GM12878 (cell line): ENCODE results near the gene ATF7. TPM values are rescaled to one million over a fixed set of nuclear protein-coding genes. Genes with fewer than 3 reads are reported as not detected.
"Not testable (repeated sequence)": the region's sequence is repeated elsewhere in the genome, so short reads cannot be mapped to it uniquely, and the experiment has no call there.

Source experiments
- ATAC-seq: fragments of 200-7000 bp; cut with Tn5 transposase; 3 replicates; pipeline ENCODE4 v1.9.1; 2020; ENCODE audit warnings: mild to moderate bottlenecking, moderate library complexity
- BruUV-seq: library from RNA; stranded (reverse); fragments of 400-500 nt; replicated peaks from 2 replicates; lab custom pipeline; 2021; lab: Mats Ljungman, UMichigan
- CTCF ChIA-PET: fragments of 300-600 bp; sonication (Branson Sonifier 250); formaldehyde crosslinking; extraction: SDS; loops from one replicate; lab custom pipeline; 2021; ENCODE audit warnings: inconsistent platforms; lab: Yijun Ruan, JAX
- POLR2A ChIA-PET: fragments of 350-600 bp; formaldehyde crosslinking; extraction: SDS; loops from one replicate; lab custom pipeline; 2021; ENCODE audit warnings: inconsistent platforms; lab: Charles Lee
- RAD21 ChIA-PET: fragments of 300-600 bp; sonication (Branson Sonifier 250); formaldehyde crosslinking; loops from one replicate; lab custom pipeline; 2023; ENCODE audit warnings: antibody characterized with exemption; ENCODE audit not compliant: unreplicated experiment; lab: Charles Lee
- SMC1A ChIA-PET: fragments of 300-600 bp; sonication (Branson Sonifier 250); formaldehyde crosslinking; loops from one replicate; lab custom pipeline; 2023; ENCODE audit not compliant: unreplicated experiment, uncharacterized antibody; lab: Charles Lee
- DNase-seq: peaks from one replicate; pipeline ENCODE4 v3.0.0-alpha.2; 2011; ENCODE audit warnings: low read depth, low spot score
- FAIRE-seq: peaks from 3 replicates; lab custom pipeline; 2011; peaks lifted over from hg19 to GRCh38; lab: Jason Lieb, UNC
- H2AFZ ChIP-seq: 2 replicates; pipeline ENCODE4 v1.6.0; 2011; ENCODE audit warnings: low read depth, low read length, control low read depth; ENCODE audit not compliant: control insufficient read depth
- H3K27ac ChIP-seq: 2 replicates; pipeline ENCODE4 v1.5.1; 2011; ENCODE audit warnings: control low read depth; ENCODE audit not compliant: control insufficient read depth, insufficient read depth
- H3K27me3 ChIP-seq, 2 experiments: replicated peaks in 1 of 2; 2 replicates each; pipeline versions ENCODE4 v1.6.0 to v1.6.1; 2011; ENCODE audit warnings: low read length in 1 of 2; ENCODE audit not compliant: control insufficient read depth in 2 of 2, insufficient read depth in 2 of 2
- H3K36me3 ChIP-seq, 2 experiments: 2 replicates each; pipeline ENCODE4 v1.5.1; 2011; ENCODE audit warnings: low read length in 1 of 2; ENCODE audit not compliant: control insufficient read depth in 2 of 2, insufficient read depth in 2 of 2
- H3K4me1 ChIP-seq: 2 replicates; pipeline ENCODE4 v1.6.1; 2011; ENCODE audit warnings: mild to moderate bottlenecking, low read length, moderate library complexity, mixed read lengths; ENCODE audit not compliant: control insufficient read depth, insufficient read depth
- H3K4me2 ChIP-seq: 2 replicates; pipeline ENCODE4 v1.6.0; 2011; ENCODE audit warnings: control low read depth; ENCODE audit not compliant: control insufficient read depth, insufficient read depth
- H3K4me3 ChIP-seq: fragments of 200-600 bp; sonication (generic); 2 replicates; pipeline ENCODE4 v1.5.1; 2016
- H3K79me2 ChIP-seq: 2 replicates; pipeline ENCODE4 v1.6.0; 2011; ENCODE audit warnings: low read length; ENCODE audit not compliant: control insufficient read depth, insufficient read depth
- H3K9ac ChIP-seq: 2 replicates; pipeline ENCODE4 v1.8.0; 2011; ENCODE audit warnings: low read length, control low read depth, mixed read lengths; ENCODE audit not compliant: control insufficient read depth, insufficient read depth
- H3K9me3 ChIP-seq: replicated peaks from 3 replicates; pipeline ENCODE4 v1.5.1; 2011; ENCODE audit warnings: mild to moderate bottlenecking, low read length; ENCODE audit not compliant: control insufficient read depth, insufficient read depth
- H4K20me1 ChIP-seq: 2 replicates; pipeline ENCODE4 v1.6.0; 2011; ENCODE audit not compliant: control insufficient read depth, insufficient read depth
- CREB1 ChIP-seq: IDR thresholded peaks from 2 replicates; pipeline ENCODE4 v1.6.1; 2012; ENCODE audit warnings: low read depth, mild to moderate bottlenecking, inconsistent platforms
- CREM ChIP-seq: IDR thresholded peaks from 2 replicates; pipeline ENCODE4 v1.6.1; 2014; ENCODE audit warnings: antibody characterized with exemption, low read depth
- E2F8 ChIP-seq: fragments of 450-650 bp; IDR thresholded peaks from 2 replicates; pipeline ENCODE4 v1.6.1; 2018; ENCODE audit warnings: mild to moderate bottlenecking, low read depth, moderate library complexity; ENCODE audit not compliant: partially characterized antibody
- FOXK2 ChIP-seq: fragments of 450-650 bp; IDR thresholded peaks from 2 replicates; pipeline ENCODE4 v1.6.1; 2017; ENCODE audit warnings: mild to moderate bottlenecking, moderate library complexity
- GATAD2B ChIP-seq: fragments of 450-650 bp; conservative IDR thresholded peaks from 2 replicates; pipeline ENCODE4 v1.6.1; 2017; ENCODE audit warnings: low read depth, mild to moderate bottlenecking, moderate library complexity
- HDAC6 ChIP-seq: fragments of 200-600 bp; sonication (generic); IDR thresholded peaks from one replicate; pipeline ENCODE4 v1.8.0; 2017; ENCODE audit warnings: antibody characterized with exemption; ENCODE audit not compliant: unreplicated experiment
- IKZF2 ChIP-seq, 2 experiments: fragments of 450-650 bp; IDR thresholded peaks; 2 replicates each; pipeline ENCODE4 v1.6.1; 2017; ENCODE audit warnings: mild to moderate bottlenecking in 2 of 2, moderate library complexity in 2 of 2
- YY1 ChIP-seq: IDR thresholded peaks from 2 replicates; pipeline ENCODE4 v1.6.1; 2011; ENCODE audit warnings: low read depth, mild to moderate bottlenecking, low read length
- ZBED1 ChIP-seq: IDR thresholded peaks from 2 replicates; pipeline ENCODE4 v1.6.1; 2016; ENCODE audit warnings: borderline replicate concordance
- whole genome bisulfite sequencing: methylation state at CpG from one replicate; pipeline ENCODE4 v1.1.6; 2016; ENCODE audit warnings: low lambda C conversion rate; ENCODE audit not compliant: insufficient replicate concordance, insufficient coverage; ENCODE audit errors: missing lambda C conversion rate; 5-methylcytosine and 5-hydroxymethylcytosine counted together
- in situ Hi-C: fragments of 300-500 bp; cut with MboI; formaldehyde crosslinking; loops from 9 replicates; pipeline ENCODE4 v1.14.3; 2018; ENCODE audit warnings: mixed read lengths
- intact Hi-C: fragments of 100-400 bp; cut with micrococcal nuclease; formaldehyde crosslinking; loops from one replicate; pipeline ENCODE4 v1.14.2; 2022; ENCODE audit not compliant: unreplicated experiment
- polyA plus RNA-seq, 11 experiments: library from polyadenylated mRNA; depleted of rRNA in 4 of 11; unstranded in 6 of 11; stranded (reverse) in 5 of 11; fragments of >200 nt; fragmentation: Nextera tagmentation in 4 of 11; fragmentation: Illumina TruSeq in 1 of 11; extraction: Ambion mirVana in 4 of 11; extraction: Trizol in 1 of 11; gene quantifications; 1 replicate in 1 of 11; 2 replicates in 10 of 11; pipeline versions ENCODE4 v1.2.1 to v1.2.3, GENCODE V29; 2011 to 2016; ENCODE audit warnings: inconsistent platforms in 2 of 11, missing spikeins in 2 of 11, low read depth in 1 of 11
- total RNA-seq, 4 experiments: library from RNA; depleted of rRNA in 3 of 4; stranded (reverse); fragments of >200 nt in 3 of 4; fragmentation: Illumina TruSeq in 1 of 4; extraction: Trizol in 1 of 4; gene quantifications; 2 replicates each; pipeline versions ENCODE4 v1.2.1 to v1.2.3, GENCODE V29; 2013 to 2021

The ATF7 gene
- total and polyA plus RNA-seq, 10 of the 15 experiments (the other 5 are each of a cell fraction or from before 2014, with no cell fraction given) = 9.1 to 30.7 (median 21.8) TPM

GRCh38 chr12:53567961-53568808 lies 58.0 kb downstream of the ATF7 start:
- CTCF ChIA-PET = interaction anchor here (0.7 to 2.1 kb wide), 8 partner anchors 9 to 176 kb away, joined by 3 to 8 read pairs (median 4); partner anchors contain the start of gene ATP5MC2

GRCh38 chr12:53565376-53565775 lies 60.8 kb downstream of the ATF7 start:
- H2AFZ ChIP-seq, H3K4me1 ChIP-seq, H3K27ac ChIP-seq, in situ Hi-C loops, H3K9me3 ChIP-seq, POLR2A ChIA-PET, H3K4me3 ChIP-seq, H3K9ac ChIP-seq, H3K36me3 ChIP-seq, FAIRE-seq, DNase-seq, H3K4me2 ChIP-seq, H4K20me1 ChIP-seq, H3K27me3 ChIP-seq, ATAC-seq, intact Hi-C loops, RAD21 ChIA-PET, H3K79me2 ChIP-seq, BruUV-seq: not testable (repeated sequence)
- ChIA-PET CTCF (interaction anchor here (1.0 to 2.9 kb wide), 2 partner anchors 21 to 89 kb away, joined by 4 to 10 read pairs; no protein-coding TSS in a partner anchor), SMC1A (interaction anchor here (1.0 to 1.7 kb wide), 5 partner anchors 10 to 59 kb away, joined by 3 to 5 read pairs (median 4); no protein-coding TSS in a partner anchor)
- 95% methylated on average over 4 of the region's 5 CpGs for WGBS

More at GRCh38 chr12:53567961-53568808, 58.0 kb downstream of the ATF7 start:
- Histone ChIP-seq H3K9ac (no peak overlapping the region), H3K27ac (no peak overlapping the region), H3K27me3 (no peaks in the 10 kb centered on the region), H3K4me1 (peaks cover 14% of the 10 kb centered on the region), H2AFZ (no peak overlapping the region), H3K4me3 (no peak overlapping the region), H3K4me2 (no peak overlapping the region), H4K20me1 (no peaks in the 10 kb centered on the region), H3K36me3 (no peaks in the 10 kb centered on the region; a peak in 1 of 4 replicates), H3K79me2 (peaks cover 2% of the 10 kb centered on the region; the same call in 1 of the 2 replicates), H3K9me3 (no peaks in the 10 kb centered on the region)
- 98% methylated on average over 6 of the region's 6 CpGs for WGBS
- ATAC-seq (no peak), FAIRE-seq (no peak), DNase-seq (no peak)
- ChIA-PET SMC1A (interaction anchor here (0.7 to 1.7 kb wide), 8 partner anchors 11 to 159 kb away, joined by 3 to 8 read pairs (median 4); partner anchors contain the start of genes ATP5MC2 and CALCOCO1), RAD21 (interaction anchor here (1.9 kb wide), 1 partner anchor 25 kb away, joined by 9 read pairs; no protein-coding TSS in a partner anchor), POLR2A (interaction anchor here (0.6 to 1.6 kb wide), 3 partner anchors 10 to 19 kb away, joined by 3 to 4 read pairs (median 4); no protein-coding TSS in a partner anchor)
- intact Hi-C loops = no loop called here
- TF ChIP-seq GATAD2B (no peak), FOXK2 (no peak), CREB1 (no peak), YY1 (no peak), ZBED1 (no peak), E2F8 (no peak), HDAC6 (no peak), CREM (no peak), IKZF2 (IDR thresholded peaks at IDR 0.05) (no peak)
- BruUV-seq = no TSS peak
- in situ Hi-C loops = no loop called here
